HepG2 (cell line): ENCODE measurements around the gene C4orf33. TPM values are rescaled to one million over a fixed set of nuclear protein-coding genes. Genes with fewer than 3 reads are reported as not detected.

Experiments
- ARID2 ChIP-seq: sonication (generic); formaldehyde crosslinking; IDR thresholded peaks from 2 replicates; pipeline ENCODE4 v1.8.1; 2022; ENCODE audit warnings: mild to moderate bottlenecking, missing genetic modification reagents, borderline replicate concordance
- BORCS8-MEF2B ChIP-seq: sonication (generic); formaldehyde crosslinking; IDR thresholded peaks from 2 replicates; pipeline ENCODE4 v1.8.0; 2022; ENCODE audit warnings: mild to moderate bottlenecking, missing genetic modification reagents
- GATAD1 ChIP-seq: IDR thresholded peaks from 2 replicates; pipeline ENCODE4 v1.6.1; 2016; ENCODE audit warnings: missing genetic modification reagents, missing compliant biosample characterization
- IRX3 ChIP-seq: sonication (generic); formaldehyde crosslinking; IDR thresholded peaks from 2 replicates; pipeline ENCODE4 v1.8.1; 2023; ENCODE audit warnings: mild to moderate bottlenecking, low read depth, missing genetic modification reagents, borderline replicate concordance
- KMT2B ChIP-seq: IDR thresholded peaks from 2 replicates; pipeline ENCODE4 v1.6.1; 2016; ENCODE audit warnings: missing genetic modification reagents, missing compliant biosample characterization
- MAZ ChIP-seq, 2 experiments: sonication (generic) in 1 of 2; formaldehyde crosslinking in 1 of 2; IDR thresholded peaks; 2 replicates each; pipeline versions ENCODE4 v1.5.0 to v1.6.1; 2012 to 2020; ENCODE audit warnings: low read depth in 2 of 2, mild to moderate bottlenecking in 2 of 2, borderline replicate concordance in 1 of 2, improper control_type of control experiment in 1 of 2, low read length in 1 of 2, missing genetic modification reagents in 1 of 2, moderate library complexity in 1 of 2
- MIER3 ChIP-seq: IDR thresholded peaks from 2 replicates; pipeline ENCODE4 v1.6.1; 2016; ENCODE audit warnings: missing compliant biosample characterization, borderline replicate concordance
- MTF2 ChIP-seq: sonication (generic); formaldehyde crosslinking; IDR thresholded peaks from 2 replicates; pipeline ENCODE4 v1.5.0; 2020; ENCODE audit warnings: missing genetic modification reagents, borderline replicate concordance
- NCOA5 ChIP-seq: sonication (generic); formaldehyde crosslinking; IDR thresholded peaks from 2 replicates; pipeline ENCODE4 v1.4.0; 2020; ENCODE audit warnings: missing genetic modification reagents
- NR2C2 ChIP-seq: sonication (generic); formaldehyde crosslinking; IDR thresholded peaks from 2 replicates; pipeline ENCODE4 v1.4.0; 2020; ENCODE audit warnings: missing genetic modification reagents, mild to moderate bottlenecking, moderate library complexity, borderline replicate concordance
- RBFOX2 ChIP-seq: fragments of 200-400 bp; formaldehyde crosslinking; IDR thresholded peaks from 2 replicates; pipeline ENCODE4 v1.6.1; 2017; ENCODE audit warnings: low read depth, mild to moderate bottlenecking, low read length
- RXRA ChIP-seq: sonication (generic); formaldehyde crosslinking; IDR thresholded peaks from 2 replicates; pipeline ENCODE4 v1.5.1; 2020; ENCODE audit warnings: missing genetic modification reagents
- ZNF598 ChIP-seq: sonication (generic); formaldehyde crosslinking; IDR thresholded peaks from 2 replicates; pipeline ENCODE4 v1.5.1; 2020; ENCODE audit warnings: mild to moderate bottlenecking, missing genetic modification reagents, borderline replicate concordance
- ZNF768 ChIP-seq: sonication (generic); formaldehyde crosslinking; IDR thresholded peaks from 2 replicates; pipeline ENCODE4 v1.4.0; 2020; ENCODE audit warnings: missing genetic modification reagents
- polyA plus RNA-seq, 8 experiments: library from polyadenylated mRNA; depleted of rRNA in 3 of 8; stranded (reverse) in 7 of 8; unstranded in 1 of 8; fragments of >200 nt; fragmentation: Illumina TruSeq in 4 of 8; extraction: Trizol in 4 of 8; gene quantifications; 2 replicates each; pipeline versions ENCODE4 v1.2.1 to v1.2.3, GENCODE V29; 2011 to 2016; ENCODE audit warnings: low read depth in 4 of 8, missing spikeins in 1 of 8, mixed read lengths in 1 of 8; ENCODE audit not compliant: insufficient read depth in 1 of 8
- total RNA-seq, 5 experiments: library from RNA; depleted of rRNA; stranded (reverse); fragments of >200 nt; fragmentation: Illumina TruSeq; extraction: Trizol; gene quantifications; 2 replicates each; pipeline ENCODE4 v1.2.3, GENCODE V29; 2016; ENCODE audit warnings: low read depth in 1 of 5
- TF ChIP-seq, protein P1 (sequence below), 2 experiments: sonication (generic) in 1 of 2; formaldehyde crosslinking in 1 of 2; IDR thresholded peaks; 2 replicates each; pipeline versions ENCODE4 v1.4.0 to v1.6.1; 2016 to 2020; ENCODE audit warnings: borderline replicate concordance in 1 of 2, low read depth in 1 of 2, mild to moderate bottlenecking in 1 of 2, missing genetic modification reagents in 1 of 2
- TF ChIP-seq, protein P2 (sequence below): sonication (generic); formaldehyde crosslinking; IDR thresholded peaks from 2 replicates; pipeline ENCODE4 v1.4.0; 2020; ENCODE audit warnings: missing genetic modification reagents, mild to moderate bottlenecking, borderline replicate concordance
- TF ChIP-seq, protein P3 (sequence below): sonication (generic); formaldehyde crosslinking; IDR thresholded peaks from 2 replicates; pipeline ENCODE4 v1.8.0; 2022; ENCODE audit warnings: mild to moderate bottlenecking, missing genetic modification reagents
- TF ChIP-seq, protein P4 (sequence below): sonication (generic); formaldehyde crosslinking; IDR thresholded peaks from 2 replicates; pipeline ENCODE4 v1.5.0; 2020; ENCODE audit warnings: missing genetic modification reagents, mild to moderate bottlenecking, borderline replicate concordance

Gene C4orf33
- total and polyA plus RNA-seq, 2 of the 13 experiments (the other 11 are each of a cell fraction or from before 2014, with no cell fraction given) = 2.8 to 3.3 TPM

DNA sequence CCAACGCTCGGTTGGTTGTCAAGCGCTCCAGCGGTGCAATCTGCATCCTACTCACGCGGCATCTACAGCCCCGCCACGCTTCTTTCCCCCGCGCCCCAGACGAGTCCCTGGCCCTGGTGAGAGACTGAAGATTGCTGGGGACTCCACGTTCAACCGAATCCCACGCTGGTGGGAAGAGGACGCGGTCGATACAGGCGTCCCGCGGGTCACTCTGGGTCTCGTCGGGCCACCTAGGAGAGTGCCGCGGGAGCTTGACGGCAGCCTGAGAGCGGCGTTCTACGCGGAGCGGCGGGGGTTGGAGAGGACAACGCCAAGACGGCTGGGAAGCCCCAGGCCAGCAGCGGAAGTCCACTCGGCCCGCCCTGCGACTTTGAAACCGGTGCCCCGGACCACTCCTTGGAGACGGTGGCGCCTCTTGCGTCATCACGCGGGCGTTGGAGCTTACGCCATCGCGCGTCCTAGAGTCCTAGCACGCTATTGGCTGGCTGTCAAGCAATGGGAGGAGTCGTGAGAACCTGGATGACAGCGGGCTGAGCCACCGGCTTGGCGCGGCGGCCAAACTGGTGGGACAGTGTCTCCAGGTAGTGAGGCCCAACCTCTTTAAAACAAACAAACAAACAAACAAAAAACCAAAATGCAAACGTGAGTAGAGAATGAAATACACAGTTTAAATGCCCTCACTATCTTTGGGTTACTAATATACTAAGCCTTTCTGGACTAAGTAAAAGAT lies 2.6 kb upstream of the C4orf33 start, which contains the start of gene SCLT1 (continued):
- TF ChIP-seq, protein P1, sequence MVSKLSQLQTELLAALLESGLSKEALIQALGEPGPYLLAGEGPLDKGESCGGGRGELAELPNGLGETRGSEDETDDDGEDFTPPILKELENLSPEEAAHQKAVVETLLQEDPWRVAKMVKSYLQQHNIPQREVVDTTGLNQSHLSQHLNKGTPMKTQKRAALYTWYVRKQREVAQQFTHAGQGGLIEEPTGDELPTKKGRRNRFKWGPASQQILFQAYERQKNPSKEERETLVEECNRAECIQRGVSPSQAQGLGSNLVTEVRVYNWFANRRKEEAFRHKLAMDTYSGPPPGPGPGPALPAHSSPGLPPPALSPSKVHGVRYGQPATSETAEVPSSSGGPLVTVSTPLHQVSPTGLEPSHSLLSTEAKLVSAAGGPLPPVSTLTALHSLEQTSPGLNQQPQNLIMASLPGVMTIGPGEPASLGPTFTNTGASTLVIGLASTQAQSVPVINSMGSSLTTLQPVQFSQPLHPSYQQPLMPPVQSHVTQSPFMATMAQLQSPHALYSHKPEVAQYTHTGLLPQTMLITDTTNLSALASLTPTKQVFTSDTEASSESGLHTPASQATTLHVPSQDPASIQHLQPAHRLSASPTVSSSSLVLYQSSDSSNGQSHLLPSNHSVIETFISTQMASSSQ (IDR thresholded peaks at IDR 0.05; ENCODE audit: low read depth) = no peak
- TF ChIP-seq, protein P1 (CRISPR knock-in tag; IDR thresholded peaks at IDR 0.05; ENCODE audit: borderline replicate concordance) = peak; percentile 69; the same call in 1 of the 2 replicates
- 0 out of 2 replicates have a peak, but pooled peaks have one; percentile 46 for TF ChIP-seq MTF2 (CRISPR knock-in tag)
- TF ChIP-seq RBFOX2 = peak; percentile 76
- peak; percentile 74; the same call in 1 of the 2 replicates for TF ChIP-seq RXRA (CRISPR knock-in tag)
- TF ChIP-seq ARID2 (CRISPR knock-in tag) = 0 out of 2 replicates have a peak, but pooled peaks have one; percentile 71
- TF ChIP-seq, protein P2, sequence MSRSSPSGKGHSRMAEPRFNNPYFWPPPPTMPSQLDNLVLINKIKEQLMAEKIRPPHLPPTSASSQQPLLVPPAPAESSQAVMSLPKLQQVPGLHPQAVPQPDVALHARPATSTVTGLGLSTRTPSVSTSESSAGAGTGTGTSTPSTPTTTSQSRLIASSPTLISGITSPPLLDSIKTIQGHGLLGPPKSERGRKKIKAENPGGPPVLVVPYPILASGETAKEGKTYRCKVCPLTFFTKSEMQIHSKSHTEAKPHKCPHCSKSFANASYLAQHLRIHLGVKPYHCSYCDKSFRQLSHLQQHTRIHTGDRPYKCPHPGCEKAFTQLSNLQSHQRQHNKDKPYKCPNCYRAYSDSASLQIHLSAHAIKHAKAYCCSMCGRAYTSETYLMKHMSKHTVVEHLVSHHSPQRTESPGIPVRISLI = 0 out of 2 replicates have a peak, but pooled peaks have one; percentile 67
- TF ChIP-seq NCOA5 = no peak
- peak; percentile 78; the same call in 1 of the 2 replicates for TF ChIP-seq ZNF768
- TF ChIP-seq ZNF598 (CRISPR knock-in tag) = peak; percentile 93; the same call in 1 of the 2 replicates
- TF ChIP-seq NR2C2 = peak; percentile 45
- TF ChIP-seq KMT2B = peak; percentile 96
- peak; percentile 47; the same call in 1 of the 2 replicates for TF ChIP-seq MIER3 (CRISPR knock-in tag)
- TF ChIP-seq, protein P3, sequence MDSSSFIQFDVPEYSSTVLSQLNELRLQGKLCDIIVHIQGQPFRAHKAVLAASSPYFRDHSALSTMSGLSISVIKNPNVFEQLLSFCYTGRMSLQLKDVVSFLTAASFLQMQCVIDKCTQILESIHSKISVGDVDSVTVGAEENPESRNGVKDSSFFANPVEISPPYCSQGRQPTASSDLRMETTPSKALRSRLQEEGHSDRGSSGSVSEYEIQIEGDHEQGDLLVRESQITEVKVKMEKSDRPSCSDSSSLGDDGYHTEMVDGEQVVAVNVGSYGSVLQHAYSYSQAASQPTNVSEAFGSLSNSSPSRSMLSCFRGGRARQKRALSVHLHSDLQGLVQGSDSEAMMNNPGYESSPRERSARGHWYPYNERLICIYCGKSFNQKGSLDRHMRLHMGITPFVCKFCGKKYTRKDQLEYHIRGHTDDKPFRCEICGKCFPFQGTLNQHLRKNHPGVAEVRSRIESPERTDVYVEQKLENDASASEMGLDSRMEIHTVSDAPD (CRISPR knock-in tag) = peak; percentile 72
- TF ChIP-seq IRX3 = no peak
- peak; percentile 85 for TF ChIP-seq GATAD1
- TF ChIP-seq MAZ (IDR thresholded peaks at IDR 0.05; ENCODE audit: borderline replicate concordance, low read depth, low read length) = no peak
- TF ChIP-seq MAZ (CRISPR knock-in tag; IDR thresholded peaks at IDR 0.05; ENCODE audit: low read depth) = peak; percentile 48; the same call in 1 of the 2 replicates
- TF ChIP-seq, protein P4, sequence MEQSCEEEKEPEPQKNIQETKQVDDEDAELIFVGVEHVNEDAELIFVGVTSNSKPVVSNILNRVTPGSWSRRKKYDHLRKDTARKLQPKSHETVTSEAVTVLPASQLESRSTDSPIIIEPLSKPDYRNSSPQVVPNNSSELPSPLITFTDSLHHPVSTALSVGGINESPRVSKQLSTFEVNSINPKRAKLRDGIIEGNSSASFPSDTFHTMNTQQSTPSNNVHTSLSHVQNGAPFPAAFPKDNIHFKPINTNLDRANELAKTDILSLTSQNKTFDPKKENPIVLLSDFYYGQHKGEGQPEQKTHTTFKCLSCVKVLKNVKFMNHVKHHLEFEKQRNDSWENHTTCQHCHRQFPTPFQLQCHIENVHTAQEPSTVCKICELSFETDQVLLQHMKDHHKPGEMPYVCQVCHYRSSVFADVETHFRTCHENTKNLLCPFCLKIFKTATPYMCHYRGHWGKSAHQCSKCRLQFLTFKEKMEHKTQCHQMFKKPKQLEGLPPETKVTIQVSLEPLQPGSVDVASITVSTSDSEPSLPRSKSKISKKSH (CRISPR knock-in tag) = peak; percentile 65; the same call in 1 of the 2 replicates
- TF ChIP-seq BORCS8-MEF2B (CRISPR knock-in tag) = peak; percentile 83
